Measurements from ENCODE around the gene SCFD2. TPM values are rescaled to one million over a fixed set of nuclear protein-coding genes. Genes with fewer than 3 reads are reported as not detected.

SCFD2 gene
- total and polyA plus RNA-seq, 2 donors (not counting 3 experiments of a cell fraction or from before 2014, with no cell fraction given): 12.3 to 22.8 TPM

DNA sequence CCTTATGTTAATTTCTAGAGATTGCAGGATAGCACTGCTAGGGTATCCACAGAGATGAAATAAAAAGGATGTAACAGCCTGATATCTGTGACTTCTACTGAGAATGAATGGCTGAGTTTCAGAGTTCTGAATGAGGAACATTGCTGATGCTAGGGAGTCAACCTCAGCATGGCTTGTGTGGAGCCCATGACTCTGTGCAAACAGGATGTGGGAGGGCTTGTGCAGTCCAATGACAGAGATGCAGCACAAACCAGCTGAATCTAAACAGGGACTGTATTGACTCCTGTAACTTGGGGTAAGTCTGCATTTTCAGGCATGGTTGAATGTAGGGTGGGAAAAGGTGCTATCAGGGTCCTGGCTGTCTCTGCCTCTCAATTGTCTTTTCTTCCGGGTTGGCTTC, 509.1 kb downstream of the SCFD2 start:
- POLR2A ChIA-PET: no interaction called here
- no peak overlapping the region for H2AFZ ChIP-seq (ENCODE audit: low read depth, low read length)
- no TSS peak for BruUV-seq (replicated peaks)
- FAIRE-seq (no peak), DNase-seq (ENCODE audit: low read depth, low spot score) (no peak)
- no peak overlapping the region for H3K4me3 ChIP-seq (replicated peaks in 1 of 3; ENCODE audit: insufficient read depth in 1 of 3, low read depth in 1 of 3, low read length in 3 of 3)
- H3K27me3 ChIP-seq (ENCODE audit: control insufficient read depth in 2 of 2, insufficient read depth in 2 of 2, low read length in 2 of 2): peaks cover 18 to 30% of the 10 kb centered on the region in 2 experiments
- no peaks in the 10 kb centered on the region for H4K20me1 ChIP-seq (replicated peaks; ENCODE audit: control insufficient read depth, extremely low read depth, insufficient read depth, low read length)
- intact Hi-C loops (cut with micrococcal nuclease): no loop called here
- no peak overlapping the region for H3K4me2 ChIP-seq (ENCODE audit: insufficient read depth, low read length)
- H3K9ac ChIP-seq (replicated peaks; ENCODE audit: extremely low read depth, insufficient read depth, low read length): no peak overlapping the region
- H3K9me1 ChIP-seq (replicated peaks; ENCODE audit: control insufficient read depth, extremely low read depth, insufficient read depth, low read length): no peaks in the 10 kb centered on the region
- CTCF ChIA-PET: no interaction called here
- H3K9me3 ChIP-seq (replicated peaks; ENCODE audit: control insufficient read depth, insufficient read depth, low read length): no peaks in the 10 kb centered on the region
- H3K4me1 ChIP-seq (ENCODE audit: control insufficient read depth, extremely low read depth, insufficient read depth, low read length): peaks cover 3% of the 10 kb centered on the region
- TF ChIP-seq EZH2 (IDR thresholded peaks at IDR 0.05; ENCODE audit: borderline replicate concordance, low read depth, low read length, severe bottlenecking) (no peak), FOS (IDR thresholded peaks at IDR 0.05; ENCODE audit: borderline replicate concordance, insufficient read depth, low read length) (no peak), MYC (IDR thresholded peaks at IDR 0.05; ENCODE audit: low read depth, low read length) (no peak), POLR2A (IDR thresholded peaks at IDR 0.05; ENCODE audit: low read depth, low read length) (no peak), GATA2 (IDR thresholded peaks at IDR 0.05; ENCODE audit: insufficient read depth, insufficient read length, low read depth, low read length) (no peak), POLR2AphosphoS5 (IDR thresholded peaks at IDR 0.05; ENCODE audit: insufficient read depth, low read depth, low read length) (no peak), JUN (IDR thresholded peaks at IDR 0.05; ENCODE audit: borderline replicate concordance, insufficient read depth, insufficient read length, low read depth) (no peak)
- TF ChIP-seq, protein P1, sequence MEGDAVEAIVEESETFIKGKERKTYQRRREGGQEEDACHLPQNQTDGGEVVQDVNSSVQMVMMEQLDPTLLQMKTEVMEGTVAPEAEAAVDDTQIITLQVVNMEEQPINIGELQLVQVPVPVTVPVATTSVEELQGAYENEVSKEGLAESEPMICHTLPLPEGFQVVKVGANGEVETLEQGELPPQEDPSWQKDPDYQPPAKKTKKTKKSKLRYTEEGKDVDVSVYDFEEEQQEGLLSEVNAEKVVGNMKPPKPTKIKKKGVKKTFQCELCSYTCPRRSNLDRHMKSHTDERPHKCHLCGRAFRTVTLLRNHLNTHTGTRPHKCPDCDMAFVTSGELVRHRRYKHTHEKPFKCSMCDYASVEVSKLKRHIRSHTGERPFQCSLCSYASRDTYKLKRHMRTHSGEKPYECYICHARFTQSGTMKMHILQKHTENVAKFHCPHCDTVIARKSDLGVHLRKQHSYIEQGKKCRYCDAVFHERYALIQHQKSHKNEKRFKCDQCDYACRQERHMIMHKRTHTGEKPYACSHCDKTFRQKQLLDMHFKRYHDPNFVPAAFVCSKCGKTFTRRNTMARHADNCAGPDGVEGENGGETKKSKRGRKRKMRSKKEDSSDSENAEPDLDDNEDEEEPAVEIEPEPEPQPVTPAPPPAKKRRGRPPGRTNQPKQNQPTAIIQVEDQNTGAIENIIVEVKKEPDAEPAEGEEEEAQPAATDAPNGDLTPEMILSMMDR (IDR thresholded peaks at IDR 0.05; ENCODE audit: extremely low read depth in 1 of 2, insufficient read depth in 1 of 2, low read depth in 1 of 2, low read length in 2 of 2): no peak
- TF ChIP-seq, protein P2, sequence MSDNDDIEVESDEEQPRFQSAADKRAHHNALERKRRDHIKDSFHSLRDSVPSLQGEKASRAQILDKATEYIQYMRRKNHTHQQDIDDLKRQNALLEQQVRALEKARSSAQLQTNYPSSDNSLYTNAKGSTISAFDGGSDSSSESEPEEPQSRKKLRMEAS (IDR thresholded peaks at IDR 0.05; ENCODE audit: insufficient read depth, insufficient read length): no peak
- H3K27ac ChIP-seq (ENCODE audit: insufficient read depth, low read depth, low read length): no peak overlapping the region
- dilution Hi-C loops (cut with MboI; ENCODE audit: extremely low pct_ligation_motif_present, low sequenced_read_pairs): no loop called here
- no peaks in the 10 kb centered on the region for H3K36me3 ChIP-seq (ENCODE audit: control insufficient read depth in 2 of 2, extremely low read depth in 1 of 2, insufficient read depth in 2 of 2, low read length in 2 of 2)
- H3K79me2 ChIP-seq (ENCODE audit: control insufficient read depth, insufficient read depth, low read length): no peaks in the 10 kb centered on the region
